GM21447 (cell line): Measurements from ENCODE around the gene KLHDC7B.
A peak's percentile ranks its signal among the peaks of the same experiment; 100 is the strongest.
"Not testable (repeated sequence)": the region's sequence is repeated elsewhere in the genome, so short reads cannot be mapped to it uniquely, and the experiment has no call there.

ENCODE experiments used
- ATAC-seq: cut with Tn5 transposase; IDR thresholded peaks from one replicate; pipeline ENCODE4 v1.9.1; 2021; ENCODE audit not compliant: unreplicated experiment

KLHDC7B gene

GRCh38 chr22:50517495-50518260 lies 28.0 kb upstream of the KLHDC7B start:
- no peak for ATAC-seq

GRCh38 chr22:50518606-50519005 lies 27.1 kb upstream of the KLHDC7B start:
- no peak for ATAC-seq

GRCh38 chr22:50519151-50519550 lies 26.5 kb upstream of the KLHDC7B start:
- no peak for ATAC-seq

GRCh38 chr22:50520184-50520583 lies 25.5 kb upstream of the KLHDC7B start:
- ATAC-seq, result not testable (repeated sequence)

- no peak for ATAC-seq
Observed at GRCh38 chr22:50520826-50521453, 24.8 kb upstream of the KLHDC7B start.

GRCh38 chr22:50521710-50522109 lies 24.0 kb upstream of the KLHDC7B start:
- ATAC-seq, result no peak

GRCh38 chr22:50522208-50522805 lies 23.4 kb upstream of the KLHDC7B start:
- ATAC-seq, result no peak

- ATAC-seq, result no peak
Observed at GRCh38 chr22:50522806-50523438, 22.8 kb upstream of the KLHDC7B start.

GRCh38 chr22:50523458-50523805 lies 22.3 kb upstream of the KLHDC7B start:
- no peak for ATAC-seq

- ATAC-seq, result no peak
Observed at GRCh38 chr22:50523806-50524675, 21.7 kb upstream of the KLHDC7B start.

- ATAC-seq, result no peak
Observed at GRCh38 chr22:50524676-50525103, 21.0 kb upstream of the KLHDC7B start.

GRCh38 chr22:50525104-50525857 lies 20.4 kb upstream of the KLHDC7B start, which contains the start of gene SCO2:
SCO2 (minus strand) TSS chr22:50525598; CDS start chr22:50524411, 1,187 bp downstream.
- peak; percentile 20 for ATAC-seq

GRCh38 chr22:50525858-50526107 lies 19.9 kb upstream of the KLHDC7B start:
- ATAC-seq, result no peak

- ATAC-seq, result peak; percentile 26
Observed at GRCh38 chr22:50526108-50526833, 19.4 kb upstream of the KLHDC7B start.

GRCh38 chr22:50526834-50527801 lies 18.6 kb upstream of the KLHDC7B start:
- ATAC-seq, result peak; percentile 16

GRCh38 chr22:50527921-50528681 lies 17.6 kb upstream of the KLHDC7B start:
- no peak for ATAC-seq

GRCh38 chr22:50528682-50529415 lies 16.9 kb upstream of the KLHDC7B start:
- no peak for ATAC-seq
